GM18517 (cell line): Measurements from ENCODE around the gene GOLGA8J.
"Not testable (repeated sequence)": the region's sequence is repeated elsewhere in the genome, so short reads cannot be mapped to it uniquely, and the experiment has no call there.

Experiments
- ATAC-seq: cut with Tn5 transposase; IDR thresholded peaks from one replicate; pipeline ENCODE4 v1.9.1; 2021; ENCODE audit warnings: mild to moderate bottlenecking, moderate library complexity; ENCODE audit not compliant: unreplicated experiment

The GOLGA8J gene

GRCh38 chr15:30073915-30074314, 8.8 kb upstream of the GOLGA8J start:
- no peak for ATAC-seq

GRCh38 chr15:30080816-30081215, 1.9 kb upstream of the GOLGA8J start:
- ATAC-seq = not testable (repeated sequence)

GRCh38 chr15:30097827-30098226, 15.1 kb downstream of the GOLGA8J start:
- not testable (repeated sequence) for ATAC-seq

- ATAC-seq = not testable (repeated sequence)
Measured at GRCh38 chr15:30102890-30103289, 20.1 kb downstream of the GOLGA8J start.

GRCh38 chr15:30103941-30104507, 21.3 kb downstream of the GOLGA8J start:
- ATAC-seq = not testable (repeated sequence)

- ATAC-seq = not testable (repeated sequence)
Measured at GRCh38 chr15:30110591-30110990, 27.8 kb downstream of the GOLGA8J start.

GRCh38 chr15:30130066-30130465, 47.3 kb downstream of the GOLGA8J start:
- not testable (repeated sequence) for ATAC-seq

- not testable (repeated sequence) for ATAC-seq
Measured at GRCh38 chr15:30134751-30135150, 52.0 kb downstream of the GOLGA8J start, which contains the start of gene GOLGA8T. Gene GOLGA8T (plus strand): TSS chr15:30135051. CDS start chr15:30135149, 98 bp downstream.
